Astrocyte (in vitro differentiated cells and primary cell): ENCODE data around the gene DNAJB6. TPM values are rescaled to one million over a fixed set of nuclear protein-coding genes. Genes with fewer than 3 reads are reported as not detected.

ENCODE experiments used
- DNase-seq: peaks from one replicate; pipeline ENCODE4 v3.0.0-alpha.2; 2010; ENCODE audit warnings: low read depth
- FAIRE-seq: peaks from 2 replicates; lab custom pipeline; 2011; peaks lifted over from hg19 to GRCh38; lab: Jason Lieb, UNC
- H2AFZ ChIP-seq: 2 replicates; pipeline ENCODE4 v1.6.0; 2012; ENCODE audit warnings: low read depth, low read length, inconsistent platforms
- H3K27ac ChIP-seq: 2 replicates; pipeline ENCODE4 v1.5.1; 2011; ENCODE audit warnings: low read depth, low read length, inconsistent platforms
- H3K27me3 ChIP-seq: 2 replicates; pipeline ENCODE4 v1.6.0; 2011; ENCODE audit warnings: low read length, inconsistent platforms; ENCODE audit not compliant: insufficient read depth
- H3K36me3 ChIP-seq: 2 replicates; pipeline ENCODE4 v1.5.1; 2011; ENCODE audit warnings: low read length, inconsistent platforms; ENCODE audit not compliant: insufficient read depth
- H3K4me1 ChIP-seq: 2 replicates; pipeline ENCODE4 v1.5.1; 2011; ENCODE audit warnings: low read length, inconsistent platforms; ENCODE audit not compliant: insufficient read depth
- H3K4me2 ChIP-seq: 2 replicates; pipeline ENCODE4 v1.6.0; 2012; ENCODE audit warnings: low read length, inconsistent platforms
- H3K4me3 ChIP-seq: 2 replicates; pipeline ENCODE4 v1.5.1; 2011; ENCODE audit warnings: low read depth, mild to moderate bottlenecking, low read length, inconsistent platforms; ENCODE audit not compliant: insufficient read depth
- H3K79me2 ChIP-seq: 2 replicates; pipeline ENCODE4 v1.6.0; 2012; ENCODE audit warnings: mild to moderate bottlenecking, low read length, inconsistent platforms; ENCODE audit not compliant: insufficient read depth
- H3K9ac ChIP-seq: 2 replicates; pipeline ENCODE4 v1.6.0; 2012; ENCODE audit warnings: mild to moderate bottlenecking, low read length, inconsistent platforms
- H3K9me3 ChIP-seq: 2 replicates; pipeline ENCODE4 v1.5.1; 2012; ENCODE audit warnings: low read depth, mild to moderate bottlenecking, low read length, inconsistent platforms; ENCODE audit not compliant: insufficient read depth
- H4K20me1 ChIP-seq: 2 replicates; pipeline ENCODE4 v1.6.0; 2012; ENCODE audit warnings: low read length, inconsistent platforms; ENCODE audit not compliant: insufficient read depth
- H3K27ac Mint-ChIP-seq: one replicate; pipeline ENCODE4 v1.8.0; 2021; ENCODE audit warnings: mild to moderate bottlenecking, mixed read lengths; ENCODE audit not compliant: unreplicated experiment
- H3K27me3 Mint-ChIP-seq: one replicate; pipeline ENCODE4 v1.8.0; 2021; ENCODE audit warnings: low read depth, mixed read lengths; ENCODE audit not compliant: unreplicated experiment
- H3K36me3 Mint-ChIP-seq: one replicate; pipeline ENCODE4 v1.8.0; 2021; ENCODE audit warnings: low read depth, mixed read lengths; ENCODE audit not compliant: unreplicated experiment
- H3K4me1 Mint-ChIP-seq: one replicate; pipeline ENCODE4 v1.8.0; 2021; ENCODE audit warnings: low read depth, mixed read lengths; ENCODE audit not compliant: unreplicated experiment
- H3K4me3 Mint-ChIP-seq: one replicate; pipeline ENCODE4 v1.8.0; 2021; ENCODE audit warnings: mild to moderate bottlenecking, moderate library complexity, mixed read lengths; ENCODE audit not compliant: unreplicated experiment
- H3K9me3 Mint-ChIP-seq: one replicate; pipeline ENCODE4 v1.8.0; 2021; ENCODE audit warnings: mild to moderate bottlenecking, mixed read lengths; ENCODE audit not compliant: unreplicated experiment
- EZH2 ChIP-seq: IDR thresholded peaks from 2 replicates; pipeline ENCODE4 v1.6.1; 2012; ENCODE audit warnings: mild to moderate bottlenecking, low read length, inconsistent platforms; ENCODE audit not compliant: insufficient read depth
- total RNA-seq: library from RNA; stranded (reverse); gene quantifications from 2 replicates; pipeline ENCODE4 v1.2.1, GENCODE V29; 2021
- TF ChIP-seq, protein P1 (sequence below): IDR thresholded peaks from 2 replicates; pipeline ENCODE4 v1.5.1; 2011; ENCODE audit warnings: low read depth, mild to moderate bottlenecking, inconsistent platforms, low read length, moderate library complexity; ENCODE audit not compliant: insufficient read depth

The DNAJB6 gene
- total RNA-seq, 1 donor from 2014 or later: 179 TPM

DNA sequence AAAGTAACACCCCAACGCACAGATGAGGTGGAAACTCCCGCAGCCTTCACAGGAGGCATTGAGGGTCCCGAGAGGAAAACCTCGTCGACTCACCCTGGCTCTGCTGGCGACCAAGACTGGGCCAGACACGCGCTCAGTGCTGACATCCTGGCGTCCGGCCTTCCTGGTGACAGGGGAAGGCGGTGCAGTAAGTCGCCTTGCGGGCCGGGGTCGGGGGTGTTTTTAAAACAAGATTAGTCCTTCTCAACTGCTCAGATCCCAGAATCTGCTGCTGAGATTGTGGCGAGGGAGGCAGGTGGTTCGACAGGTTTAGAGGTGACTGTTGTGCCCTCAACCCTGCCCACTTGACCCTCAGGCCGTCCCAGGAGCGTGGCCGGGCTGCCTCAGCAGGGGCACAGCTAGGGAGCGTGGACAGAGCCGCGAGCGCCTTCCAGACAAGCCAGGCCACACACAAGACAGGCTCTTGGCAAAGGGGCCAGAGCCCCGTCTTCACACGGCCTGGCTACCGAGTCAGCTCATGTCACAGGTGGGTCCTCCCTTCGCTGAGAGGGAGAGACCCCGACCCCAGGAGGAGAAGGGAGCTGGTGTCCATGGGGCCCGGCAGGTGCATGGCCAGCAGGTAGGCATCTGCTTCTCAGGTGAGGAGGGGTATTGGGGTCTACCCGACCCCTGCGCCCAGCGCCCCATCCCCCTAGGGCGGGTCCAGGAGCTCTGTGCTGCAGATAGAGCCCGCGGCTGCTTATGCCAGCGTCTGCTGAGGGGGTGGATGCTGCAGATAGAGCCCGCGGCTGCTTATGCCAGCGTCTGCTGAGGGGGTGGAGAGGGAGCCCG is 81.6 kb downstream of the DNAJB6 start:
- peaks cover 11% of the 10 kb centered on the region for H3K36me3 Mint-ChIP-seq
- Histone ChIP-seq H3K4me1 (peaks cover 3% of the 10 kb centered on the region), H3K9me3 (no peaks in the 10 kb centered on the region), H3K27me3 (no peaks in the 10 kb centered on the region), H3K27ac (no peak overlapping the region), H3K4me3 (no peak overlapping the region), H3K9ac (no peak overlapping the region), H3K79me2 (peaks cover 5% of the 10 kb centered on the region), H2AFZ (no peak overlapping the region), H3K4me2 (no peak overlapping the region), H4K20me1 (peaks cover 32% of the 10 kb centered on the region), H3K36me3 (peaks cover 10% of the 10 kb centered on the region)
- FAIRE-seq: no peak
- no peak for DNase-seq
- no peak overlapping the region for H3K4me3 Mint-ChIP-seq
- no peaks in the 10 kb centered on the region for H3K9me3 Mint-ChIP-seq
- H3K27me3 Mint-ChIP-seq: no peaks in the 10 kb centered on the region
- TF ChIP-seq, protein P1, sequence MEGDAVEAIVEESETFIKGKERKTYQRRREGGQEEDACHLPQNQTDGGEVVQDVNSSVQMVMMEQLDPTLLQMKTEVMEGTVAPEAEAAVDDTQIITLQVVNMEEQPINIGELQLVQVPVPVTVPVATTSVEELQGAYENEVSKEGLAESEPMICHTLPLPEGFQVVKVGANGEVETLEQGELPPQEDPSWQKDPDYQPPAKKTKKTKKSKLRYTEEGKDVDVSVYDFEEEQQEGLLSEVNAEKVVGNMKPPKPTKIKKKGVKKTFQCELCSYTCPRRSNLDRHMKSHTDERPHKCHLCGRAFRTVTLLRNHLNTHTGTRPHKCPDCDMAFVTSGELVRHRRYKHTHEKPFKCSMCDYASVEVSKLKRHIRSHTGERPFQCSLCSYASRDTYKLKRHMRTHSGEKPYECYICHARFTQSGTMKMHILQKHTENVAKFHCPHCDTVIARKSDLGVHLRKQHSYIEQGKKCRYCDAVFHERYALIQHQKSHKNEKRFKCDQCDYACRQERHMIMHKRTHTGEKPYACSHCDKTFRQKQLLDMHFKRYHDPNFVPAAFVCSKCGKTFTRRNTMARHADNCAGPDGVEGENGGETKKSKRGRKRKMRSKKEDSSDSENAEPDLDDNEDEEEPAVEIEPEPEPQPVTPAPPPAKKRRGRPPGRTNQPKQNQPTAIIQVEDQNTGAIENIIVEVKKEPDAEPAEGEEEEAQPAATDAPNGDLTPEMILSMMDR: no peak
- TF ChIP-seq EZH2: no peak
- peaks cover 2% of the 10 kb centered on the region for H3K4me1 Mint-ChIP-seq
- H3K27ac Mint-ChIP-seq: no peak overlapping the region

DNA sequence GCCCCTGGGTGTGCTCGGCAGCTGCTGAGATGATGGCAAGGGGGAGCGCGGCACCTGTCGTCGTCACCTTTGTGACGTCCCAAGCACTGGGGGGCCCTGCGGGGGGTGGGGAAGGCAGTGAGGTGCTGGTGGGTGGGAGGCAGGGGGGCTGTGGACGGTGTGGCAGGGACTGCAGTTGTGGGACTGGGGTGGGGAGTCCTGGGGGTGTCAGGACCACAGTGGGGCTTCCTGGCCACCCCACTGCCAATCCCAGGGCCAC is 82.2 kb downstream of the DNAJB6 start:
- no peaks in the 10 kb centered on the region for H3K9me3 Mint-ChIP-seq
- peaks cover 3% of the 10 kb centered on the region for H3K4me1 ChIP-seq
- peaks cover 5% of the 10 kb centered on the region for H3K79me2 ChIP-seq
- no peak overlapping the region for H3K4me2 ChIP-seq
- H3K9ac ChIP-seq: no peak overlapping the region
- no peak overlapping the region for H3K4me3 Mint-ChIP-seq
- no peak overlapping the region for H2AFZ ChIP-seq
- peaks cover 11% of the 10 kb centered on the region for H3K36me3 Mint-ChIP-seq
- H3K27ac Mint-ChIP-seq: no peak overlapping the region
- no peak overlapping the region for H3K4me3 ChIP-seq
- FAIRE-seq (no peak), DNase-seq (no peak)
- H3K36me3 ChIP-seq: peaks cover 10% of the 10 kb centered on the region
- H3K27ac ChIP-seq: no peak overlapping the region
- no peaks in the 10 kb centered on the region for H3K9me3 ChIP-seq
- no peak for TF ChIP-seq EZH2
- TF ChIP-seq, protein P1: no peak
- H3K27me3 Mint-ChIP-seq: no peaks in the 10 kb centered on the region
- peaks cover 31% of the 10 kb centered on the region for H4K20me1 ChIP-seq
- H3K4me1 Mint-ChIP-seq: peaks cover 2% of the 10 kb centered on the region
- no peaks in the 10 kb centered on the region for H3K27me3 ChIP-seq

DNA sequence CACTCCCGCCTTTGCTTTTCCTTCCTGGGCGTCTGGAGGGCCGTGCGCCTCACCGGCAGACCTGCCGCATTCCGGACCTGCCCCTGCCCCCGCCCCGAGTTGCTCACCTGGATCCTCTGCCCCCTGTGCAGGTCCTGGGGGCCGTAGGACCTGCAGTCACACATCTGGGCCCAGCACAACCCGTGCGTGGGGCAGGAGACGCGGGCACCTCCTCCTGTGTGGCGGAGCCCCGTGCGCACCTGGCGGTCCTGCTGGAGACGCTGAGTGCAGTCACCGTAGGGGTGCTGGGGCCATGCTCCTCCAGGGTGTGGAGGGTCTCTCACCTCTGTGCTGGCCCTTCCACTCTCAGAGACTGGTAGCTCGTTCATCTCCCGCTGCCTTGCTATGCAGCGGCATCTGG is 85.5 kb downstream of the DNAJB6 start:
- peaks cover 1% of the 10 kb centered on the region for H3K36me3 ChIP-seq
- H3K36me3 Mint-ChIP-seq: no peaks in the 10 kb centered on the region
- no peak overlapping the region for H2AFZ ChIP-seq
- H3K4me1 Mint-ChIP-seq: no peaks in the 10 kb centered on the region
- H3K27ac Mint-ChIP-seq: no peak overlapping the region
- H3K4me3 ChIP-seq: no peak overlapping the region
- no peak overlapping the region for H3K27ac ChIP-seq
- H3K9me3 ChIP-seq: no peaks in the 10 kb centered on the region
- no peaks in the 10 kb centered on the region for H3K27me3 ChIP-seq
- H3K4me1 ChIP-seq: peaks cover 3% of the 10 kb centered on the region
- FAIRE-seq: no peak
- no peaks in the 10 kb centered on the region for H3K27me3 Mint-ChIP-seq
- H3K79me2 ChIP-seq: no peaks in the 10 kb centered on the region
- H4K20me1 ChIP-seq: peaks cover 2% of the 10 kb centered on the region
- TF ChIP-seq, protein P1: no peak
- TF ChIP-seq EZH2: no peak
- no peaks in the 10 kb centered on the region for H3K9me3 Mint-ChIP-seq
- no peak for DNase-seq
- no peak overlapping the region for H3K4me3 Mint-ChIP-seq
- H3K9ac ChIP-seq: no peak overlapping the region
- no peak overlapping the region for H3K4me2 ChIP-seq
